K562 (cell line): ENCODE data around the gene KIAA1614. TPM values are rescaled to one million over a fixed set of nuclear protein-coding genes. Genes with fewer than 3 reads are reported as not detected.

ENCODE experiments used
- CREM ChIP-seq: IDR thresholded peaks from 2 replicates; pipeline ENCODE4 v1.6.1; 2014; ENCODE audit warnings: antibody characterized with exemption, low read depth
- MAFK ChIP-seq: IDR thresholded peaks from 2 replicates; pipeline ENCODE4 v1.6.1; 2011; ENCODE audit warnings: low read length, improper control_type of control experiment
- MCM3 ChIP-seq: fragments of 450-650 bp; IDR thresholded peaks from 2 replicates; pipeline ENCODE4 v1.6.1; 2016
- MEIS2 ChIP-seq: fragments of 450-650 bp; IDR thresholded peaks from 2 replicates; pipeline ENCODE4 v1.6.1; 2014; ENCODE audit warnings: mild to moderate bottlenecking; ENCODE audit not compliant: partially characterized antibody
- MYBL2 ChIP-seq, 2 experiments: fragments of 450-650 bp in 1 of 2; sonication (generic) in 1 of 2; formaldehyde crosslinking in 1 of 2; IDR thresholded peaks; 2 replicates each; pipeline versions ENCODE4 v1.6.1 to v1.8.1; 2017 to 2022; ENCODE audit warnings: borderline replicate concordance in 1 of 2, inconsistent platforms in 1 of 2, low read depth in 1 of 2, mild to moderate bottlenecking in 1 of 2, missing genetic modification reagents in 1 of 2, moderate library complexity in 1 of 2
- MYNN ChIP-seq, 2 experiments: sonication (generic); formaldehyde crosslinking in 1 of 2; IDR thresholded peaks; 2 replicates each; pipeline versions ENCODE4 v1.5.0 to v1.6.1; 2016 to 2020; ENCODE audit warnings: antibody characterized with exemption in 1 of 2, missing genetic modification reagents in 1 of 2
- NCOA1 ChIP-seq: fragments of 450-650 bp; IDR thresholded peaks from 2 replicates; pipeline ENCODE4 v1.6.1; 2016; ENCODE audit warnings: low read depth
- PHB ChIP-seq: fragments of 250-450 bp; sonication (Bioruptor Pico); IDR thresholded peaks from 2 replicates; pipeline ENCODE4 v1.5.0; 2021
- POLR2AphosphoS5 ChIP-seq: IDR thresholded peaks from 2 replicates; pipeline ENCODE4 v1.6.1; 2011; ENCODE audit warnings: mild to moderate bottlenecking, low read depth, low read length, moderate library complexity; ENCODE audit not compliant: control insufficient read depth, insufficient read depth
- RFX5 ChIP-seq: IDR thresholded peaks from 2 replicates; pipeline ENCODE4 v1.6.1; 2011; ENCODE audit warnings: low read depth, mild to moderate bottlenecking, improper control_type of control experiment, low read length
- RUNX1 ChIP-seq: sonication (generic); IDR thresholded peaks from 2 replicates; pipeline ENCODE4 v1.6.1; 2016; ENCODE audit warnings: antibody characterized with exemption, low read depth
- SMAD2 ChIP-seq: fragments of 150-350 bp; IDR thresholded peaks from 2 replicates; pipeline ENCODE4 v1.6.1; 2014; ENCODE audit warnings: low read depth, mild to moderate bottlenecking, low read length
- TCFL5 ChIP-seq: fragments of 250-450 bp; sonication (Bioruptor Pico); conservative IDR thresholded peaks from 2 replicates; pipeline ENCODE4 v1.6.1; 2021; ENCODE audit warnings: mild to moderate bottlenecking, moderate library complexity, matching md5 sums
- TSC22D4 ChIP-seq: fragments of 450-650 bp; IDR thresholded peaks from 2 replicates; pipeline ENCODE4 v1.6.1; 2016; ENCODE audit warnings: missing genetic modification characterization, missing biosample characterization, control low read depth
- ZKSCAN1 ChIP-seq: fragments of 150-350 bp; IDR thresholded peaks from 2 replicates; pipeline ENCODE4 v1.6.1; 2016; ENCODE audit warnings: low read depth, low read length
- ZNF143 ChIP-seq: sonication (generic); formaldehyde crosslinking; IDR thresholded peaks from 2 replicates; pipeline ENCODE4 v1.9.0; 2022; ENCODE audit warnings: mild to moderate bottlenecking, missing genetic modification reagents
- ZNF561 ChIP-seq: fragments of 450-650 bp; formaldehyde crosslinking; conservative IDR thresholded peaks from 2 replicates; pipeline ENCODE4 v1.4.0; 2020; ENCODE audit warnings: mild to moderate bottlenecking, moderate library complexity
- ZNF76 ChIP-seq: fragments of 250-450 bp; sonication (Bioruptor Pico); IDR thresholded peaks from 2 replicates; pipeline ENCODE4 v1.4.0; 2020; ENCODE audit warnings: mild to moderate bottlenecking, moderate library complexity, borderline replicate concordance
- ZNF766 ChIP-seq: fragments of 200-800 bp; sonication (Bioruptor generic); conservative IDR thresholded peaks from 2 replicates; pipeline ENCODE4 v1.6.1; 2016; ENCODE audit warnings: missing genetic modification characterization, missing compliant biosample characterization
- ZSCAN29 ChIP-seq: fragments of 450-650 bp; IDR thresholded peaks from 2 replicates; pipeline ENCODE4 v1.6.1; 2017
- polyA plus RNA-seq, 8 experiments: library from polyadenylated mRNA; depleted of rRNA in 4 of 8; stranded (reverse) in 5 of 8; unstranded in 3 of 8; fragments of >200 nt; fragmentation: Nextera tagmentation in 2 of 8; fragmentation: Illumina TruSeq in 1 of 8; extraction: Ambion mirVana in 2 of 8; extraction: Trizol in 1 of 8; gene quantifications; 2 replicates each; pipeline versions ENCODE4 v1.2.1 to v1.2.3, GENCODE V29; 2011 to 2014; ENCODE audit warnings: inconsistent platforms in 1 of 8, missing spikeins in 1 of 8
- total RNA-seq, 7 experiments: library from RNA; depleted of rRNA in 6 of 7; stranded (reverse); fragments of >200 nt in 6 of 7; fragmentation: Illumina TruSeq in 2 of 7; extraction: Trizol in 2 of 7; gene quantifications; 2 replicates each; pipeline versions ENCODE4 v1.2.1 to v1.2.3, GENCODE V29; 2011 to 2021; ENCODE audit warnings: low replicate concordance in 1 of 7
- TF ChIP-seq, protein P1 (sequence below): sonication (generic); formaldehyde crosslinking; IDR thresholded peaks from 2 replicates; pipeline ENCODE4 v1.8.0; 2022; ENCODE audit warnings: missing genetic modification reagents, mild to moderate bottlenecking, moderate library complexity, borderline replicate concordance
- TF ChIP-seq, protein P2 (sequence below): fragments of 200-800 bp; sonication (Bioruptor generic); IDR thresholded peaks from 2 replicates; pipeline ENCODE4 v1.6.1; 2017; ENCODE audit warnings: missing genetic modification characterization, missing compliant biosample characterization
- TF ChIP-seq, protein P3 (sequence below): fragments of 250-450 bp; sonication (Bioruptor Pico); IDR thresholded peaks from 2 replicates; pipeline ENCODE4 v1.4.0; 2020; ENCODE audit warnings: mild to moderate bottlenecking, moderate library complexity
- TF ChIP-seq, protein P4 (sequence below): sonication (generic); formaldehyde crosslinking; IDR thresholded peaks from 2 replicates; pipeline ENCODE4 v1.5.0; 2020; ENCODE audit warnings: missing genetic modification reagents

KIAA1614 gene
- total and polyA plus RNA-seq, 9 of the 15 experiments (the other 6 are each of a cell fraction or from before 2014, with no cell fraction given), result 0.01 to 1.1 (median 0.15) TPM; not detected in 1

DNA sequence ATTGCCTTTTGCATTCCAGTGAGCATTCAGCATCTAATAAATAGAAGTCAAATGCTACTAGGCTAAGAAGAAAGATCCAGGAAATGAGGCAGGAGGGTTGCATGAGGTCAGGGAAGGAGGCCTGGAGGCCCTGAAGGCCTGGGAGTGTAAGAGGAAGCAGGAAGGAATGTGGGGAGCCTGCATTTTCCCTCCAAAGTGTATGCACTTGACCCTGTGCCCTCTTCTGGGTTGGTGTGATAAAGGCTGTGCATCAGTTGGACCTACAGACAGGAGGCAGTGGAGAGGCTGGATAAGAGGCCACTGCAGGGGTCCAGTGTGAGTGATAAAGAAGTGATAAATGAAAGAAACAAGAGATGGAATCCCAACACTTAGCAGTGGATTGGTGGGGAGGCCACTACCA is 20.4 kb downstream of the KIAA1614 start (continued):
- TF ChIP-seq ZNF766 (CRISPR knock-in tag) (0 out of 2 replicates have a peak, but pooled peaks have one; percentile 35), ZNF561 (CRISPR knock-in tag) (no peak), TCFL5 (CRISPR knock-in tag) (no peak), NCOA1 (peak; percentile 60; the same call in 1 of the 2 replicates), MCM3 (no peak), TSC22D4 (no peak), MYBL2 (IDR thresholded peaks at IDR 0.05; ENCODE audit: low read depth) (no peak), MYBL2 (CRISPR knock-in tag; IDR thresholded peaks at IDR 0.05; ENCODE audit: borderline replicate concordance) (no peak), MAFK (no peak), ZKSCAN1 (no peak; the same call in 1 of the 2 replicates), ZNF143 (CRISPR knock-in tag) (no peak), CREM (peak; percentile 57), SMAD2 (no peak), MEIS2 (peak; percentile 28), MYNN (IDR thresholded peaks at IDR 0.05) (peak; percentile 40; the same call in 1 of the 2 replicates), MYNN (CRISPR knock-in tag; IDR thresholded peaks at IDR 0.05) (no peak), ZNF76 (CRISPR knock-in tag) (no peak), POLR2AphosphoS5 (peak; percentile 86), RUNX1 (peak; percentile 30; the same call in 1 of the 2 replicates), ZSCAN29 (no peak), PHB (CRISPR knock-in tag) (no peak), RFX5 (no peak)
- TF ChIP-seq, protein P1, sequence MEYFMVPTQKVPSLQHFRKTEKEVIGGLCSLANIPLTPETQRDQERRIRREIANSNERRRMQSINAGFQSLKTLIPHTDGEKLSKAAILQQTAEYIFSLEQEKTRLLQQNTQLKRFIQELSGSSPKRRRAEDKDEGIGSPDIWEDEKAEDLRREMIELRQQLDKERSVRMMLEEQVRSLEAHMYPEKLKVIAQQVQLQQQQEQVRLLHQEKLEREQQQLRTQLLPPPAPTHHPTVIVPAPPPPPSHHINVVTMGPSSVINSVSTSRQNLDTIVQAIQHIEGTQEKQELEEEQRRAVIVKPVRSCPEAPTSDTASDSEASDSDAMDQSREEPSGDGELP (CRISPR knock-in tag), result peak; percentile 39; the same call in 1 of the 2 replicates
- TF ChIP-seq, protein P2, sequence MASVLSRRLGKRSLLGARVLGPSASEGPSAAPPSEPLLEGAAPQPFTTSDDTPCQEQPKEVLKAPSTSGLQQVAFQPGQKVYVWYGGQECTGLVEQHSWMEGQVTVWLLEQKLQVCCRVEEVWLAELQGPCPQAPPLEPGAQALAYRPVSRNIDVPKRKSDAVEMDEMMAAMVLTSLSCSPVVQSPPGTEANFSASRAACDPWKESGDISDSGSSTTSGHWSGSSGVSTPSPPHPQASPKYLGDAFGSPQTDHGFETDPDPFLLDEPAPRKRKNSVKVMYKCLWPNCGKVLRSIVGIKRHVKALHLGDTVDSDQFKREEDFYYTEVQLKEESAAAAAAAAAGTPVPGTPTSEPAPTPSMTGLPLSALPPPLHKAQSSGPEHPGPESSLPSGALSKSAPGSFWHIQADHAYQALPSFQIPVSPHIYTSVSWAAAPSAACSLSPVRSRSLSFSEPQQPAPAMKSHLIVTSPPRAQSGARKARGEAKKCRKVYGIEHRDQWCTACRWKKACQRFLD (CRISPR knock-in tag), result peak; percentile 53; the same call in 1 of the 2 replicates
- TF ChIP-seq, protein P3, sequence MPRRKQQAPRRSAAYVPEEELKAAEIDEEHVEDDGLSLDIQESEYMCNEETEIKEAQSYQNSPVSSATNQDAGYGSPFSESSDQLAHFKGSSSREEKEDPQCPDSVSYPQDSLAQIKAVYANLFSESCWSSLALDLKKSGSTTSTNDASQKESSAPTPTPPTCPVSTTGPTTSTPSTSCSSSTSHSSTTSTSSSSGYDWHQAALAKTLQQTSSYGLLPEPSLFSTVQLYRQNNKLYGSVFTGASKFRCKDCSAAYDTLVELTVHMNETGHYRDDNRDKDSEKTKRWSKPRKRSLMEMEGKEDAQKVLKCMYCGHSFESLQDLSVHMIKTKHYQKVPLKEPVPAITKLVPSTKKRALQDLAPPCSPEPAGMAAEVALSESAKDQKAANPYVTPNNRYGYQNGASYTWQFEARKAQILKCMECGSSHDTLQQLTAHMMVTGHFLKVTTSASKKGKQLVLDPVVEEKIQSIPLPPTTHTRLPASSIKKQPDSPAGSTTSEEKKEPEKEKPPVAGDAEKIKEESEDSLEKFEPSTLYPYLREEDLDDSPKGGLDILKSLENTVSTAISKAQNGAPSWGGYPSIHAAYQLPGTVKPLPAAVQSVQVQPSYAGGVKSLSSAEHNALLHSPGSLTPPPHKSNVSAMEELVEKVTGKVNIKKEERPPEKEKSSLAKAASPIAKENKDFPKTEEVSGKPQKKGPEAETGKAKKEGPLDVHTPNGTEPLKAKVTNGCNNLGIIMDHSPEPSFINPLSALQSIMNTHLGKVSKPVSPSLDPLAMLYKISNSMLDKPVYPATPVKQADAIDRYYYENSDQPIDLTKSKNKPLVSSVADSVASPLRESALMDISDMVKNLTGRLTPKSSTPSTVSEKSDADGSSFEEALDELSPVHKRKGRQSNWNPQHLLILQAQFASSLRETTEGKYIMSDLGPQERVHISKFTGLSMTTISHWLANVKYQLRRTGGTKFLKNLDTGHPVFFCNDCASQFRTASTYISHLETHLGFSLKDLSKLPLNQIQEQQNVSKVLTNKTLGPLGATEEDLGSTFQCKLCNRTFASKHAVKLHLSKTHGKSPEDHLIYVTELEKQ (CRISPR knock-in tag), result no peak
- TF ChIP-seq, protein P4, sequence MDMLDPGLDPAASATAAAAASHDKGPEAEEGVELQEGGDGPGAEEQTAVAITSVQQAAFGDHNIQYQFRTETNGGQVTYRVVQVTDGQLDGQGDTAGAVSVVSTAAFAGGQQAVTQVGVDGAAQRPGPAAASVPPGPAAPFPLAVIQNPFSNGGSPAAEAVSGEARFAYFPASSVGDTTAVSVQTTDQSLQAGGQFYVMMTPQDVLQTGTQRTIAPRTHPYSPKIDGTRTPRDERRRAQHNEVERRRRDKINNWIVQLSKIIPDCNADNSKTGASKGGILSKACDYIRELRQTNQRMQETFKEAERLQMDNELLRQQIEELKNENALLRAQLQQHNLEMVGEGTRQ (CRISPR knock-in tag), result no peak
